Measurements from ENCODE around the gene CAMK2G. TPM values are rescaled to one million over a fixed set of nuclear protein-coding genes. Genes with fewer than 3 reads are reported as not detected.

CAMK2G gene
- total RNA-seq, 2 experiments from 2014 or later, result 34.4 to 38.4 TPM

- no peak overlapping the region for H3K27ac ChIP-seq (ENCODE audit: low read depth in 1 of 2, low read length in 2 of 2)
- peaks cover 32 to 59% of the 10 kb centered on the region in 2 experiments for H3K27me3 ChIP-seq (ENCODE audit: control insufficient read depth in 1 of 2, insufficient read depth in 2 of 2, low read length in 2 of 2)
- Mint-ChIP-seq H3K27me3 (peaks cover 83% of the 10 kb centered on the region), H3K27ac (no peak overlapping the region), H3K36me3 (ENCODE audit: low read depth) (no peaks in the 10 kb centered on the region), H3K4me3 (peak overlapping the region; percentile 94), H3K4me1 (ENCODE audit: low read depth) (peaks cover 33% of the 10 kb centered on the region), H3K9me3 (no peaks in the 10 kb centered on the region)
- ATAC-seq (ENCODE audit: poor library complexity) (no peak), DNase-seq (peak in 1 of 14 experiments; percentile 13)
- H3K9me3 ChIP-seq (ENCODE audit: control insufficient read depth in 1 of 2, insufficient read depth in 1 of 2, low read length in 2 of 2), result peaks cover 0 to 3% of the 10 kb centered on the region in 2 experiments
- peaks cover 35% of the 10 kb centered on the region for H3K4me1 ChIP-seq (ENCODE audit: insufficient read depth, low read length)
- POLR2A ChIA-PET, result interaction anchor here (1.0 to 2.0 kb wide), 3 partner anchors 8 to 24 kb away, joined by 3 to 8 read pairs (median 4); no protein-coding TSS in a partner anchor
- CTCF ChIA-PET, result interaction anchor here (1.0 kb wide), 1 partner anchor 8 kb away, joined by 4 read pairs; no protein-coding TSS in a partner anchor
- H3K4me3 ChIP-seq (ENCODE audit: low read length), result peak overlapping the region; percentile 58
- TF ChIP-seq CTCF (IDR thresholded peaks at IDR 0.05), result no peak
- H3K36me3 ChIP-seq (ENCODE audit: insufficient read depth, low read length), result no peaks in the 10 kb centered on the region
- intact Hi-C loops (cut with DNase I, micrococcal nuclease), result no loop called here
Measured at GRCh38 chr10:73911553-73912004, 37.2 kb upstream of the CAMK2G start.

GRCh38 chr10:73910764-73911552 is 36.6 kb upstream of the CAMK2G start, which contains the start of gene PLAU:
TSS of gene PLAU (plus strand) at chr10:73911132. CDS start at chr10:73911556, 424 bp downstream.
- H3K27ac Mint-ChIP-seq, result no peak within 1 kb of the TSS

More at GRCh38 chr10:73910764-73911552, 36.6 kb upstream of the CAMK2G start, which contains the start of gene PLAU:
- ATAC-seq (ENCODE audit: poor library complexity), result peak; percentile 70
- peaks cover 32 to 61% of the 10 kb centered on the region in 2 experiments for H3K27me3 ChIP-seq (ENCODE audit: control insufficient read depth in 1 of 2, insufficient read depth in 2 of 2, low read length in 2 of 2)
- no peak within 1 kb of the TSS for H3K27ac ChIP-seq (ENCODE audit: low read depth in 1 of 2, low read length in 2 of 2)
- intact Hi-C loops (cut with DNase I, micrococcal nuclease), result no loop called here
- ChIA-PET POLR2A (interaction anchor here (0.9 to 2.0 kb wide), 5 partner anchors 9 to 30 kb away, joined by 3 to 8 read pairs (median 3); no protein-coding TSS in a partner anchor), CTCF (interaction anchor here (1.0 kb wide), 1 partner anchor 9 kb away, joined by 4 read pairs; no protein-coding TSS in a partner anchor)
- peak in 11 of 14 experiments; percentile 8 to 66 (median 26) for DNase-seq
- H3K4me1 ChIP-seq (ENCODE audit: insufficient read depth, low read length), result peaks cover 35% of the 10 kb centered on the region
- no peak for TF ChIP-seq CTCF (IDR thresholded peaks at IDR 0.05)
- H3K36me3 Mint-ChIP-seq (ENCODE audit: low read depth), result no peaks in the 10 kb centered on the region
- H3K36me3 ChIP-seq (ENCODE audit: insufficient read depth, low read length), result no peaks in the 10 kb centered on the region
- H3K9me3 ChIP-seq (ENCODE audit: control insufficient read depth in 1 of 2, insufficient read depth in 1 of 2, low read length in 2 of 2), result peaks cover 0 to 3% of the 10 kb centered on the region in 2 experiments
- H3K9me3 Mint-ChIP-seq, result no peaks in the 10 kb centered on the region
- H3K4me1 Mint-ChIP-seq (ENCODE audit: low read depth), result peaks cover 33% of the 10 kb centered on the region
- H3K27me3 Mint-ChIP-seq, result peaks cover 78% of the 10 kb centered on the region
- peak within 1 kb of the TSS; percentile 58 for H3K4me3 ChIP-seq (ENCODE audit: low read length)
- peak within 1 kb of the TSS; percentile 94 for H3K4me3 Mint-ChIP-seq

All from CD4-positive, alpha-beta T cell (primary cell).